ENCODE measurements around the gene SDK1.

GRCh38 chr7:4274286-4274685 is 973.2 kb downstream of the SDK1 start:
- TF ChIP-seq ZNF629 (tag by site-specific recombination; IDR thresholded peaks at IDR 0.05), result no peak
- no peak for TF ChIP-seq CTCF (tag by site-specific recombination; IDR thresholded peaks at IDR 0.05)
- TF ChIP-seq ZNF513 (tag by site-specific recombination; IDR thresholded peaks at IDR 0.05), result no peak
- no peak for TF ChIP-seq ZNF423 (tag by site-specific recombination; IDR thresholded peaks at IDR 0.05)

All from HEK293 (cell line).